PC-9 (cell line): ENCODE data around the gene DNMT3A. TPM values are rescaled to one million over a fixed set of nuclear protein-coding genes. Genes with fewer than 3 reads are reported as not detected.

ENCODE experiments used
- BruUV-seq: library from RNA; stranded (reverse); fragments of 400-500 nt; replicated peaks from 2 replicates; lab custom pipeline; 2021; lab: Mats Ljungman, UMichigan
- CTCF ChIA-PET: fragments of 300-600 bp; sonication (Branson Sonifier 250); formaldehyde crosslinking; loops from one replicate; lab custom pipeline; 2022; ENCODE audit warnings: antibody characterized with exemption; lab: Charles Lee
- POLR2A ChIA-PET: fragments of 300-600 bp; sonication (Branson Sonifier 250); formaldehyde crosslinking; loops from one replicate; lab custom pipeline; 2022; ENCODE audit warnings: antibody characterized with exemption; ENCODE audit not compliant: unreplicated experiment; lab: Charles Lee
- DNase-seq, 2 experiments: peaks; one replicate each; pipeline versions ENCODE4 v3.0.0 to v3.0.0-alpha.2; 2015 to 2022; ENCODE audit warnings: mixed read lengths in 1 of 2
- H2AFZ ChIP-seq: fragments of 200-600 bp; sonication (generic); 2 replicates; pipeline ENCODE4 v1.8.1; 2017; ENCODE audit warnings: antibody characterized with exemption
- H3F3A ChIP-seq: fragments of 200-600 bp; sonication (generic); 2 replicates; pipeline ENCODE4 v1.8.1; 2017; ENCODE audit warnings: antibody characterized with exemption, mild to moderate bottlenecking, low read depth; ENCODE audit not compliant: insufficient read depth
- H3K27ac ChIP-seq: fragments of 200-600 bp; sonication (generic); 2 replicates; pipeline ENCODE4 v1.6.1; 2016; ENCODE audit warnings: mixed run types
- H3K27me3 ChIP-seq: fragments of 200-600 bp; sonication (generic); 2 replicates; pipeline ENCODE4 v1.6.1; 2016; ENCODE audit warnings: low read depth, mixed run types; ENCODE audit not compliant: insufficient read depth
- H3K36me3 ChIP-seq: fragments of 200-600 bp; sonication (generic); 2 replicates; pipeline ENCODE4 v1.6.1; 2016; ENCODE audit warnings: low read depth, mixed run types
- H3K4me1 ChIP-seq: fragments of 200-600 bp; sonication (generic); replicated peaks from 2 replicates; pipeline ENCODE4 v1.6.1; 2016; ENCODE audit warnings: mixed run types; ENCODE audit not compliant: insufficient read depth
- H3K4me2 ChIP-seq: fragments of 200-600 bp; sonication (generic); 2 replicates; pipeline ENCODE4 v1.6.1; 2017; ENCODE audit warnings: mixed run types
- H3K4me3 ChIP-seq: fragments of 200-600 bp; sonication (generic); 2 replicates; pipeline ENCODE4 v1.6.1; 2016; ENCODE audit warnings: mixed run types
- H3K79me2 ChIP-seq: fragments of 200-600 bp; sonication (generic); 2 replicates; pipeline ENCODE4 v1.6.1; 2017; ENCODE audit warnings: low read depth, mixed run types
- H3K9me2 ChIP-seq: fragments of 200-600 bp; sonication (generic); 2 replicates; pipeline ENCODE4 v1.8.1; 2017; ENCODE audit warnings: mild to moderate bottlenecking; ENCODE audit not compliant: insufficient read depth
- H3K9me3 ChIP-seq: fragments of 200-600 bp; sonication (generic); 2 replicates; pipeline ENCODE4 v1.8.1; 2016; ENCODE audit warnings: low read depth; ENCODE audit not compliant: insufficient read depth
- H4K20me1 ChIP-seq: fragments of 200-600 bp; sonication (generic); 2 replicates; pipeline ENCODE4 v1.8.1; 2017; ENCODE audit not compliant: insufficient read depth
- EZH2 ChIP-seq: fragments of 200-600 bp; sonication (generic); IDR thresholded peaks from 2 replicates; pipeline ENCODE4 v1.8.0; 2017; ENCODE audit warnings: antibody characterized with exemption, low read depth
- intact Hi-C: fragments of 100-400 bp; cut with micrococcal nuclease; formaldehyde crosslinking; loops from one replicate; pipeline ENCODE4 v1.10.0; 2022; ENCODE audit not compliant: unreplicated experiment
- total RNA-seq: library from RNA; stranded (reverse); gene quantifications from 2 replicates; pipeline ENCODE4 v1.2.3, GENCODE V29; 2021
- TF ChIP-seq, protein P1 (sequence below): fragments of 200-600 bp; sonication (generic); conservative IDR thresholded peaks from 2 replicates; pipeline ENCODE4 v1.6.1; 2017; ENCODE audit warnings: mixed run types, antibody characterized with exemption, mild to moderate bottlenecking, moderate library complexity

Gene DNMT3A
- total RNA-seq, 1 experiment from 2014 or later: 38.9 TPM

DNA sequence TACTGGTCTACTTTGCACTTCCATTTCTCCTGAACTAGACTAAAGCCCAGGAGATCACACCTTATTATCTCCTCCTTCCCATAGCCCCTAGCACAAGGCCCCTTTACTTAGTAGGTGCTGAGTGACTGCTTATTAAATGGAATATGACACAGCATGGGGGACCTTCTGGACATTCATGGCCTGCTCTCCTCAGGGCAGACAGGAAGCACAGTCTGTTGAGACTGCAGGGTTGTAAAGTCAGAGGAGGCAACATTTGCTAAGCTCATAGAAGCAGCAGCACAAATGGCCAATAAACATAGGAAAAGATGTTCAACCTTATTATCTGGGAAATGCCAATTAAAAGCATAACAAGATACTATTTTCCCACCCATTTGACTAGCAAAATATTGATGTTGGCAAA is 75.3 kb downstream of the DNMT3A start:
- intact Hi-C loops: no loop called here
- Histone ChIP-seq H3K9me3 (no peaks in the 10 kb centered on the region; the same call in 1 of the 2 replicates), H3K79me2 (no peaks in the 10 kb centered on the region), H3F3A (no peaks in the 10 kb centered on the region), H3K36me3 (no peaks in the 10 kb centered on the region), H3K27me3 (no peaks in the 10 kb centered on the region), H2AFZ (no peak overlapping the region), H4K20me1 (no peaks in the 10 kb centered on the region), H3K4me2 (no peak overlapping the region), H3K9me2 (no peaks in the 10 kb centered on the region), H3K27ac (no peak overlapping the region), H3K4me3 (no peak overlapping the region), H3K4me1 (no peaks in the 10 kb centered on the region)
- BruUV-seq: no TSS peak
- TF ChIP-seq, protein P1, sequence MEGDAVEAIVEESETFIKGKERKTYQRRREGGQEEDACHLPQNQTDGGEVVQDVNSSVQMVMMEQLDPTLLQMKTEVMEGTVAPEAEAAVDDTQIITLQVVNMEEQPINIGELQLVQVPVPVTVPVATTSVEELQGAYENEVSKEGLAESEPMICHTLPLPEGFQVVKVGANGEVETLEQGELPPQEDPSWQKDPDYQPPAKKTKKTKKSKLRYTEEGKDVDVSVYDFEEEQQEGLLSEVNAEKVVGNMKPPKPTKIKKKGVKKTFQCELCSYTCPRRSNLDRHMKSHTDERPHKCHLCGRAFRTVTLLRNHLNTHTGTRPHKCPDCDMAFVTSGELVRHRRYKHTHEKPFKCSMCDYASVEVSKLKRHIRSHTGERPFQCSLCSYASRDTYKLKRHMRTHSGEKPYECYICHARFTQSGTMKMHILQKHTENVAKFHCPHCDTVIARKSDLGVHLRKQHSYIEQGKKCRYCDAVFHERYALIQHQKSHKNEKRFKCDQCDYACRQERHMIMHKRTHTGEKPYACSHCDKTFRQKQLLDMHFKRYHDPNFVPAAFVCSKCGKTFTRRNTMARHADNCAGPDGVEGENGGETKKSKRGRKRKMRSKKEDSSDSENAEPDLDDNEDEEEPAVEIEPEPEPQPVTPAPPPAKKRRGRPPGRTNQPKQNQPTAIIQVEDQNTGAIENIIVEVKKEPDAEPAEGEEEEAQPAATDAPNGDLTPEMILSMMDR: no peak
- no peak for TF ChIP-seq EZH2
- ChIA-PET POLR2A (interaction anchor here (0.6 kb wide), 1 partner anchor 535 kb away, joined by 8 read pairs; no protein-coding TSS in a partner anchor), CTCF (no interaction called here)
- peak in 1 of 2 experiments; percentile 5 for DNase-seq

DNA sequence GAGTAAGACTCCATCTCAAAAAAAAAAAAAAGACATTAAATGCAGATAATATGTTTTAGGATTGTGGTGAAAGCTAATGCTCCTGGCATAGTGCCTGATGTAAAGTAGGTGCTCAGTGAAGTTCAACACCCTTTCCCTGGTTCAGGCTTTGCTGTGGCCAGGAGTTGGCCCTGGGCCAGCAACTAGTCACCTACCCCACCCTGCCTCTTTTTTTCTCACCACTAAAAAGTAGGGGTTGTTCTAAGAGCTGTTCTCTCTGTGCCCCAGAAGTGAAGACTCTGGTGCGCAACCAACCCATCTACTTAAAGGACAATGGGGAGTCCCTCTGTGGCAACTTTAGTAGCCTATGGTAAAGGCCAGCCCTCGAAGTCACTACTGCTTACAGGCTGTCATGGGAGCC is 75.9 kb downstream of the DNMT3A start:
- H4K20me1 ChIP-seq: no peaks in the 10 kb centered on the region
- ChIA-PET CTCF (no interaction called here), POLR2A (interaction anchor here (0.6 kb wide), 1 partner anchor 535 kb away, joined by 8 read pairs; no protein-coding TSS in a partner anchor)
- intact Hi-C loops: no loop called here
- no peak for TF ChIP-seq EZH2
- TF ChIP-seq, protein P1: no peak
- H3K9me2 ChIP-seq: no peaks in the 10 kb centered on the region
- no peak overlapping the region for H3K27ac ChIP-seq
- no peaks in the 10 kb centered on the region for H3K79me2 ChIP-seq
- H3K4me3 ChIP-seq: no peak overlapping the region
- DNase-seq: no peak
- no peaks in the 10 kb centered on the region; the same call in 1 of the 2 replicates for H3K9me3 ChIP-seq
- no peak overlapping the region for H2AFZ ChIP-seq
- H3F3A ChIP-seq: no peaks in the 10 kb centered on the region
- BruUV-seq: no TSS peak
- no peak overlapping the region for H3K4me2 ChIP-seq
- H3K36me3 ChIP-seq: no peaks in the 10 kb centered on the region
- H3K27me3 ChIP-seq: no peaks in the 10 kb centered on the region
- no peaks in the 10 kb centered on the region for H3K4me1 ChIP-seq

DNA sequence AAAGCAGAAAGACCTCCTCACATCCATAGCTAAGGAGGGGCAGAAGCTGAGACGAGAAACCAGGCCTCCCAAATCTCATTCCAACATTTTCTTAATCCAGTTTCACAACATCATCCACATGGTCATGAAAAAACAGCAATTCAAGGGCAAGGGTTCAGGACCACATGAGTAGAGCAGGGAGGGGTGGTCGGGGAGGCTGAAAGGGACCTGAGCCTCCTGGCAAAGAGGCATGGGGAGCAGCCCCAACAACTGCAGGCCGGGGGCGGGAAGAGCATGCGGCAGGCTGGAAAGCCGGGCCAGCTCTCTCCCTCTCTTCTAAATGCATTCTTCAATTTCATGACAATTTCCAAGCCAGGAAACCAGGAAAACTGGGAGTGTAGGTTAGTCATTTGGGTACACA is 76.7 kb downstream of the DNMT3A start:
- CTCF ChIA-PET: no interaction called here
- Histone ChIP-seq H2AFZ (no peak overlapping the region), H3K27ac (no peak overlapping the region), H3K4me1 (no peaks in the 10 kb centered on the region), H4K20me1 (no peaks in the 10 kb centered on the region), H3K4me3 (no peak overlapping the region), H3K79me2 (no peaks in the 10 kb centered on the region), H3K4me2 (no peak overlapping the region), H3K9me3 (no peaks in the 10 kb centered on the region; the same call in 1 of the 2 replicates), H3F3A (no peaks in the 10 kb centered on the region), H3K9me2 (no peaks in the 10 kb centered on the region), H3K27me3 (no peaks in the 10 kb centered on the region), H3K36me3 (no peaks in the 10 kb centered on the region)
- POLR2A ChIA-PET: no interaction called here
- TF ChIP-seq EZH2: no peak
- TF ChIP-seq, protein P1: no peak
- BruUV-seq: no TSS peak
- peak in 1 of 2 experiments; percentile 21 for DNase-seq
- intact Hi-C loops: no loop called here
